H9 (cell line): Measurements from ENCODE around the gene SV2C. TPM values are rescaled to one million over a fixed set of nuclear protein-coding genes. Genes with fewer than 3 reads are reported as not detected.

Experiments used
- DNase-seq: peaks from one replicate; pipeline ENCODE4 v3.0.0-alpha.2; 2017
- H2AFZ ChIP-seq: one replicate; pipeline ENCODE4 v1.6.1; 2013; ENCODE audit warnings: mild to moderate bottlenecking, low read length, control low read depth, moderate library complexity
- H2AK5ac ChIP-seq: 2 replicates; pipeline ENCODE4 v1.6.1; 2013; ENCODE audit warnings: low read length, control low read depth, mixed read lengths; ENCODE audit not compliant: insufficient read length
- H2BK120ac ChIP-seq: one replicate; pipeline ENCODE4 v1.6.1; 2013; ENCODE audit warnings: low read depth, mild to moderate bottlenecking, low read length, control low read depth, inconsistent platforms; ENCODE audit not compliant: poor library complexity, severe bottlenecking
- H2BK12ac ChIP-seq: 2 replicates; pipeline ENCODE4 v1.6.1; 2013; ENCODE audit warnings: low read length, control low read depth, mixed read lengths, low read depth; ENCODE audit not compliant: insufficient read length
- H2BK15ac ChIP-seq: 2 replicates; pipeline ENCODE4 v1.6.1; 2013; ENCODE audit warnings: low read depth, low read length, control low read depth
- H2BK20ac ChIP-seq: one replicate; pipeline ENCODE4 v1.6.1; 2013; ENCODE audit warnings: low read depth, mild to moderate bottlenecking, low read length, control low read depth, inconsistent platforms; ENCODE audit not compliant: poor library complexity, severe bottlenecking
- H2BK5ac ChIP-seq: 2 replicates; pipeline ENCODE4 v1.6.1; 2013; ENCODE audit warnings: low read length, control low read depth, mixed read lengths; ENCODE audit not compliant: insufficient read length
- H3K14ac ChIP-seq: 2 replicates; pipeline ENCODE4 v1.6.1; 2013; ENCODE audit warnings: low read length, control low read depth; ENCODE audit not compliant: insufficient read depth
- H3K18ac ChIP-seq: 2 replicates; pipeline ENCODE4 v1.6.1; 2013; ENCODE audit warnings: low read depth, mild to moderate bottlenecking, mixed read lengths, low read length, control low read depth; ENCODE audit not compliant: insufficient read length
- H3K23ac ChIP-seq: 2 replicates; pipeline ENCODE4 v1.6.1; 2013; ENCODE audit warnings: low read length, control low read depth, mixed read lengths, low read depth; ENCODE audit not compliant: insufficient read length
- H3K23me2 ChIP-seq: 2 replicates; pipeline ENCODE4 v1.6.1; 2013; ENCODE audit warnings: low read depth, mild to moderate bottlenecking, mixed read lengths, low read length, control low read depth; ENCODE audit not compliant: insufficient read length, poor library complexity, severe bottlenecking
- H3K27ac ChIP-seq: 2 replicates; pipeline ENCODE4 v1.5.1; 2013; ENCODE audit warnings: low read length, control low read depth, mixed read lengths, low read depth; ENCODE audit not compliant: insufficient read length
- H3K27me3 ChIP-seq: 2 replicates; pipeline ENCODE4 v1.6.1; 2013; ENCODE audit warnings: low read length, control low read depth, inconsistent platforms; ENCODE audit not compliant: insufficient read depth
- H3K4ac ChIP-seq: 2 replicates; pipeline ENCODE4 v1.6.1; 2013; ENCODE audit warnings: low read depth, mild to moderate bottlenecking, control low read depth, inconsistent platforms, low read length, moderate library complexity
- H3K4me1 ChIP-seq: 2 replicates; pipeline ENCODE4 v1.6.1; 2013; ENCODE audit warnings: low read length, control low read depth, inconsistent platforms; ENCODE audit not compliant: insufficient read depth
- H3K4me2 ChIP-seq: 2 replicates; pipeline ENCODE4 v1.6.1; 2013; ENCODE audit warnings: low read length, control low read depth, mixed read lengths; ENCODE audit not compliant: insufficient read length, insufficient read depth
- H3K56ac ChIP-seq: 2 replicates; pipeline ENCODE4 v1.6.1; 2013; ENCODE audit warnings: low read depth, mild to moderate bottlenecking, mixed read lengths, low read length, control low read depth; ENCODE audit not compliant: insufficient read length
- H3K79me1 ChIP-seq: 2 replicates; pipeline ENCODE4 v1.6.1; 2013; ENCODE audit warnings: low read depth, mild to moderate bottlenecking, moderate library complexity, low read length, control low read depth, inconsistent platforms; ENCODE audit not compliant: insufficient read depth, poor library complexity, severe bottlenecking
- H3K79me2 ChIP-seq: 2 replicates; pipeline ENCODE4 v1.6.1; 2013; ENCODE audit warnings: low read length, control low read depth, inconsistent platforms; ENCODE audit not compliant: insufficient read depth
- H3K9ac ChIP-seq: 2 replicates; pipeline ENCODE4 v1.6.1; 2013; ENCODE audit warnings: low read length, control low read depth, mixed read lengths; ENCODE audit not compliant: insufficient read length; ENCODE audit errors: extremely low read depth
- H3K9me3 ChIP-seq: one replicate; pipeline ENCODE4 v1.6.1; 2013; ENCODE audit warnings: low read depth, low read length, inconsistent platforms; ENCODE audit not compliant: control insufficient read depth
- H3T11ph ChIP-seq: one replicate; pipeline ENCODE4 v1.6.1; 2013; ENCODE audit warnings: mild to moderate bottlenecking, low read length, control low read depth, inconsistent platforms
- H4K20me1 ChIP-seq: one replicate; pipeline ENCODE4 v1.6.1; 2013; ENCODE audit not compliant: control insufficient read depth, insufficient read length, insufficient read depth
- H4K5ac ChIP-seq: 2 replicates; pipeline ENCODE4 v1.6.1; 2013; ENCODE audit warnings: low read depth, mild to moderate bottlenecking, mixed read lengths, low read length, control low read depth; ENCODE audit not compliant: insufficient read length
- H4K8ac ChIP-seq: replicated peaks from 2 replicates; pipeline ENCODE4 v1.6.1; 2013; ENCODE audit warnings: low read length, control low read depth, mixed read lengths, low read depth; ENCODE audit not compliant: insufficient read length
- H4K91ac ChIP-seq: 2 replicates; pipeline ENCODE4 v1.6.1; 2013; ENCODE audit warnings: low read depth, mild to moderate bottlenecking, moderate library complexity, mixed read lengths, low read length, control low read depth; ENCODE audit not compliant: insufficient read length
- H3K27ac Mint-ChIP-seq, 3 experiments: 2 replicates in 2 of 3; 3 replicates in 1 of 3; pipeline ENCODE4 v1.8.0; 2020 to 2021; ENCODE audit warnings: mixed read lengths in 3 of 3, mild to moderate bottlenecking in 1 of 3, moderate library complexity in 1 of 3
- H3K27me3 Mint-ChIP-seq: 2 replicates; pipeline ENCODE4 v1.8.0; 2021; ENCODE audit warnings: low read depth, mild to moderate bottlenecking, moderate library complexity, mixed read lengths
- H3K36me3 Mint-ChIP-seq, 3 experiments: 2 replicates in 2 of 3; 3 replicates in 1 of 3; pipeline ENCODE4 v1.8.0; 2020 to 2021; ENCODE audit warnings: low read depth in 3 of 3, mixed read lengths in 3 of 3; ENCODE audit not compliant: insufficient read depth in 1 of 3
- H3K4me1 Mint-ChIP-seq, 2 experiments: 2 replicates each; pipeline ENCODE4 v1.8.0; 2020; ENCODE audit warnings: mixed read lengths in 2 of 2
- H3K4me3 Mint-ChIP-seq, 2 experiments: 2 replicates in 1 of 2; 3 replicates in 1 of 2; pipeline ENCODE4 v1.8.0; 2020 to 2021; ENCODE audit warnings: mild to moderate bottlenecking in 2 of 2, mixed read lengths in 2 of 2, moderate library complexity in 1 of 2
- H3K9me3 Mint-ChIP-seq, 2 experiments: 2 replicates in 1 of 2; 3 replicates in 1 of 2; pipeline ENCODE4 v1.8.0; 2020; ENCODE audit warnings: mild to moderate bottlenecking in 2 of 2, mixed read lengths in 2 of 2, moderate library complexity in 1 of 2
- WGBS: extraction: QIAGEN DNeasy Blood & Tissue Kit; methylation state at CpG from one replicate; pipeline ENCODE4 v1.1.7; 2013; ENCODE audit warnings: missing lambda C conversion rate, low lambda C conversion rate, mixed read lengths; ENCODE audit not compliant: insufficient read length; ENCODE audit errors: extremely low coverage; 5-methylcytosine and 5-hydroxymethylcytosine counted together
- total RNA-seq: library from RNA; stranded (reverse); gene quantifications from 2 replicates; pipeline ENCODE4 v1.2.1, GENCODE V29; 2021
- TF ChIP-seq, protein P1 (sequence below): fragments of 200-600 bp; sonication (generic); conservative IDR thresholded peaks from 3 replicates; pipeline ENCODE4 v1.8.0; 2021; ENCODE audit warnings: antibody characterized with exemption, mild to moderate bottlenecking

The SV2C gene
- total RNA-seq, 1 experiment from 2014 or later, result 0.09 TPM

DNA sequence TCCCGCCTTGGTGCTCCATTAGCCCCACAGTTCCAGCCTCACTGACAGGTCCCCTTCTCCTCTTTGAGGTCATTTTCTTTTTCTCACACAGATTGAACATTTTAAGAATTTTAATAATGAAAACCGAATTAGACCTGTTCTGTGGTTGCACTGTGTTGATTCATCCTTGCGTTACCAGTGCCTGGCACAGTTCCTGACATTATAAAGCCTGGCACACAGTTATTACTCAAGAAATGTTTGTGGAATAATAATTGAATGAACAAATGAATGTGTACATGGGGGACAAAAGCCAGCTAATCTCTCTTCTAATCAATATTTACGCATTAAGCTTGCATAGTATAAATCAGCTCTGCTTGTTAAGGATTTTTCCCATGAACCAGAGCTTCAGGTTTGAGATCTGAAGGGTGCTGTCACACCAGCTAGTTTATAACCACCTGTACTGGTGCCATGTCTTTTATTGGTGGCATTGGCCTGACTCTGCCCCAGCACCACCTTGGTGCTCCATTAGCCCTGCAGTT is 80.0 kb downstream of the SV2C start:
- H3K18ac ChIP-seq, result no peak overlapping the region
- no peak overlapping the region for H3K27ac ChIP-seq
- no peaks in the 10 kb centered on the region for H4K20me1 ChIP-seq
- H4K91ac ChIP-seq, result no peak overlapping the region
- no peak overlapping the region for H2BK20ac ChIP-seq
- no peak overlapping the region for H2BK15ac ChIP-seq
- H3K4me3 Mint-ChIP-seq, result no peak overlapping the region
- TF ChIP-seq, protein P1, sequence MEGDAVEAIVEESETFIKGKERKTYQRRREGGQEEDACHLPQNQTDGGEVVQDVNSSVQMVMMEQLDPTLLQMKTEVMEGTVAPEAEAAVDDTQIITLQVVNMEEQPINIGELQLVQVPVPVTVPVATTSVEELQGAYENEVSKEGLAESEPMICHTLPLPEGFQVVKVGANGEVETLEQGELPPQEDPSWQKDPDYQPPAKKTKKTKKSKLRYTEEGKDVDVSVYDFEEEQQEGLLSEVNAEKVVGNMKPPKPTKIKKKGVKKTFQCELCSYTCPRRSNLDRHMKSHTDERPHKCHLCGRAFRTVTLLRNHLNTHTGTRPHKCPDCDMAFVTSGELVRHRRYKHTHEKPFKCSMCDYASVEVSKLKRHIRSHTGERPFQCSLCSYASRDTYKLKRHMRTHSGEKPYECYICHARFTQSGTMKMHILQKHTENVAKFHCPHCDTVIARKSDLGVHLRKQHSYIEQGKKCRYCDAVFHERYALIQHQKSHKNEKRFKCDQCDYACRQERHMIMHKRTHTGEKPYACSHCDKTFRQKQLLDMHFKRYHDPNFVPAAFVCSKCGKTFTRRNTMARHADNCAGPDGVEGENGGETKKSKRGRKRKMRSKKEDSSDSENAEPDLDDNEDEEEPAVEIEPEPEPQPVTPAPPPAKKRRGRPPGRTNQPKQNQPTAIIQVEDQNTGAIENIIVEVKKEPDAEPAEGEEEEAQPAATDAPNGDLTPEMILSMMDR, result no peak
- WGBS, result no CpG with 5 or more reads among the region's 4 CpGs
- no peaks in the 10 kb centered on the region for H3K79me2 ChIP-seq
- H3K36me3 Mint-ChIP-seq, result no peaks in the 10 kb centered on the region
- H2BK12ac ChIP-seq, result no peak overlapping the region
- no peak overlapping the region for H2AK5ac ChIP-seq
- no peak for DNase-seq
- 0 out of 4 replicates have a peak, but pooled peaks cover 0 to 3% of the 10 kb centered on the region in 2 experiments for H3K4me1 Mint-ChIP-seq
- no peaks in the 10 kb centered on the region for H3K23me2 ChIP-seq
- H3K27ac Mint-ChIP-seq, result no peak overlapping the region
- no peaks in the 10 kb centered on the region for H3K27me3 ChIP-seq
- no peaks in the 10 kb centered on the region for H3K79me1 ChIP-seq
- H3K9ac ChIP-seq, result no peak overlapping the region
- H2BK5ac ChIP-seq, result no peak overlapping the region
- H3K23ac ChIP-seq, result no peak overlapping the region
- no peak overlapping the region for H3K56ac ChIP-seq
- no peaks in the 10 kb centered on the region for H3K9me3 ChIP-seq
- no peak overlapping the region for H2AFZ ChIP-seq
- H3K9me3 Mint-ChIP-seq, result peaks cover 0 to 3% of the 10 kb centered on the region in 2 experiments; a peak in 2 of 5 replicates
- no peak overlapping the region for H3K4me2 ChIP-seq
- no peaks in the 10 kb centered on the region for H3K4me1 ChIP-seq
- H3T11ph ChIP-seq, result no peak overlapping the region
- H3K4ac ChIP-seq, result no peak overlapping the region
- H3K14ac ChIP-seq, result no peak overlapping the region
- H4K8ac ChIP-seq, result no peak overlapping the region
- H2BK120ac ChIP-seq, result no peak overlapping the region
- no peak overlapping the region for H4K5ac ChIP-seq
- no peaks in the 10 kb centered on the region for H3K27me3 Mint-ChIP-seq
